Glutamatergic neuron (in vitro differentiated cells): ENCODE measurements around the gene HSPA1B. TPM values are rescaled to one million over a fixed set of nuclear protein-coding genes. Genes with fewer than 3 reads are reported as not detected.

ENCODE experiments used
- DNase-seq: peaks from one replicate; pipeline ENCODE4 v3.0.0; 2022
- H3K27ac Mint-ChIP-seq: one replicate; pipeline ENCODE4 v1.8.0; 2020; ENCODE audit warnings: mild to moderate bottlenecking, mixed read lengths, inconsistent platforms; ENCODE audit not compliant: unreplicated experiment
- H3K27me3 Mint-ChIP-seq: one replicate; pipeline ENCODE4 v1.8.0; 2020; ENCODE audit warnings: mild to moderate bottlenecking, moderate library complexity, mixed read lengths, inconsistent platforms; ENCODE audit not compliant: unreplicated experiment
- H3K36me3 Mint-ChIP-seq: one replicate; pipeline ENCODE4 v1.8.0; 2020; ENCODE audit warnings: mild to moderate bottlenecking, mixed read lengths, inconsistent platforms; ENCODE audit not compliant: unreplicated experiment
- H3K4me1 Mint-ChIP-seq: one replicate; pipeline ENCODE4 v1.8.0; 2020; ENCODE audit warnings: mild to moderate bottlenecking, low read depth, mixed read lengths, inconsistent platforms; ENCODE audit not compliant: unreplicated experiment
- H3K4me3 Mint-ChIP-seq: one replicate; pipeline ENCODE4 v1.8.0; 2020; ENCODE audit warnings: mild to moderate bottlenecking, mixed read lengths, inconsistent platforms; ENCODE audit not compliant: unreplicated experiment
- H3K9me3 Mint-ChIP-seq: one replicate; pipeline ENCODE4 v1.8.0; 2020; ENCODE audit warnings: mild to moderate bottlenecking, moderate library complexity, mixed read lengths, inconsistent platforms; ENCODE audit not compliant: unreplicated experiment
- CTCF ChIP-seq: fragments of 200-600 bp; sonication (generic); IDR thresholded peaks from one replicate; pipeline ENCODE4 v1.5.0; 2021; ENCODE audit not compliant: partially characterized antibody, unreplicated experiment
- total RNA-seq: library from RNA; stranded (reverse); fragmentation: NEBNext Ultra II Directional; extraction: Animal tissue kit (Norgen Biotek cat#: 25700); gene quantifications from one replicate; pipeline ENCODE4 v1.2.1, GENCODE V29; 2021; ENCODE audit not compliant: unreplicated experiment

Gene HSPA1B
- total RNA-seq, 1 donor from 2014 or later = 93.9 TPM

- Mint-ChIP-seq H3K9me3 (peaks cover 9% of the 10 kb centered on the region), H3K4me1 (peaks cover 12% of the 10 kb centered on the region), H3K4me3 (no peak overlapping the region), H3K27me3 (peaks cover 12% of the 10 kb centered on the region), H3K27ac (no peak overlapping the region), H3K36me3 (peaks cover 5% of the 10 kb centered on the region)
- TF ChIP-seq CTCF = no peak
- DNase-seq = no peak
Observed at GRCh38 chr6:31879143-31879542, 51.6 kb downstream of the HSPA1B start.

Other genes with a start within 250 kb of the HSPA1B start
- not detected for gene LTB, start 245.3 kb upstream of the HSPA1B start, total RNA-seq
- not detected for gene LST1, start 241.5 kb upstream of the HSPA1B start, total RNA-seq
- gene NCR3, start 234.7 kb upstream of the HSPA1B start, total RNA-seq = not detected
- gene AIF1, start 212.5 kb upstream of the HSPA1B start, total RNA-seq = not detected
- gene PRRC2A, start 207.0 kb upstream of the HSPA1B start, total RNA-seq = 303 TPM
- gene BAG6, start 175.1 kb upstream of the HSPA1B start, total RNA-seq = 804 TPM
- 1.5 TPM for gene APOM, start 171.8 kb upstream of the HSPA1B start, total RNA-seq
- 28.8 TPM for gene C6orf47, start 167.0 kb upstream of the HSPA1B start, total RNA-seq
- 30.1 TPM for gene GPANK1, start 162.7 kb upstream of the HSPA1B start, total RNA-seq
- gene CSNK2B, start 161.7 kb upstream of the HSPA1B start, total RNA-seq = 214 TPM
- 43.1 TPM for gene LY6G5B, start 157.8 kb upstream of the HSPA1B start, total RNA-seq
- 13.8 TPM for gene LY6G5C, start 146.7 kb upstream of the HSPA1B start, total RNA-seq
- 120 TPM for gene ABHD16A, start 124.4 kb upstream of the HSPA1B start, total RNA-seq
- gene LY6G6F, start 120.9 kb upstream of the HSPA1B start, total RNA-seq = not detected
- not detected for gene LY6G6D, start 112.4 kb upstream of the HSPA1B start, total RNA-seq
- 1.8 TPM for gene LY6G6C, start 106.0 kb upstream of the HSPA1B start, total RNA-seq
- gene MPIG6B, start 104.4 kb upstream of the HSPA1B start, total RNA-seq = not detected
- gene DDAH2, start 98.4 kb upstream of the HSPA1B start, total RNA-seq = 266 TPM
- 310 TPM for gene CLIC1, start 91.2 kb upstream of the HSPA1B start, total RNA-seq
- gene MSH5, start 87.7 kb upstream of the HSPA1B start, total RNA-seq = 25.7 TPM
- gene SAPCD1, start 65.1 kb upstream of the HSPA1B start, total RNA-seq = 3.7 TPM
- gene VWA7, start 50.4 kb upstream of the HSPA1B start, total RNA-seq = 3.2 TPM
- gene VARS1, start 32.0 kb upstream of the HSPA1B start, total RNA-seq = 204 TPM
- gene LSM2, start 20.8 kb upstream of the HSPA1B start, total RNA-seq = 68.2 TPM
- gene HSPA1L, start 12.5 kb upstream of the HSPA1B start, total RNA-seq = 2.5 TPM
- gene HSPA1A, start 12.2 kb upstream of the HSPA1B start, total RNA-seq = 54.3 TPM
- gene NEU1, start 35.1 kb downstream of the HSPA1B start, total RNA-seq = 40.2 TPM
- not detected for gene SLC44A4, start 51.3 kb downstream of the HSPA1B start, total RNA-seq
- gene EHMT2, start 70.0 kb downstream of the HSPA1B start, total RNA-seq = 113 TPM
- 16.2 TPM for gene ZBTB12, start 74.3 kb downstream of the HSPA1B start, total RNA-seq
- gene C2, start 100.0 kb downstream of the HSPA1B start, total RNA-seq = not detected
- not detected for gene CFB, start 118.4 kb downstream of the HSPA1B start, total RNA-seq
- gene NELFE, start 131.2 kb downstream of the HSPA1B start, total RNA-seq = 52.7 TPM
- 109 TPM for gene SKIC2, start 131.4 kb downstream of the HSPA1B start, total RNA-seq
- 23.8 TPM for gene DXO, start 144.4 kb downstream of the HSPA1B start, total RNA-seq
- gene C4A, start 154.3 kb downstream of the HSPA1B start, total RNA-seq = 9.3 TPM
- gene C4B, start 187.1 kb downstream of the HSPA1B start, total RNA-seq = 6.4 TPM
- gene CYP21A2, start 210.7 kb downstream of the HSPA1B start, total RNA-seq = 0.64 TPM